Measurements from ENCODE around the gene GSAP.
A peak's percentile ranks its signal among the peaks of the same experiment; 100 is the strongest.

Gene GSAP

GRCh38 chr7:77386165-77386822, 29.9 kb downstream of the GSAP start:
- DNase-seq, result no peak
- no peak for TF ChIP-seq GATA1 (IDR thresholded peaks at IDR 0.05; ENCODE audit: low read depth, low read length)

- no peak for DNase-seq
Observed at GRCh38 chr7:77383333-77383740, 32.8 kb downstream of the GSAP start.

GRCh38 chr7:77382532-77382931, 33.6 kb downstream of the GSAP start:
- TF ChIP-seq POLR2A (IDR thresholded peaks at IDR 0.05; ENCODE audit: low read length) (no peak), GATA1 (IDR thresholded peaks at IDR 0.05; ENCODE audit: low read depth, low read length) (no peak)
- no peak for DNase-seq

More at GRCh38 chr7:77383333-77383740, 32.8 kb downstream of the GSAP start:
- TF ChIP-seq POLR2A (IDR thresholded peaks at IDR 0.05; ENCODE audit: low read length) (no peak), GATA1 (IDR thresholded peaks at IDR 0.05; ENCODE audit: low read depth, low read length) (no peak)

DNA sequence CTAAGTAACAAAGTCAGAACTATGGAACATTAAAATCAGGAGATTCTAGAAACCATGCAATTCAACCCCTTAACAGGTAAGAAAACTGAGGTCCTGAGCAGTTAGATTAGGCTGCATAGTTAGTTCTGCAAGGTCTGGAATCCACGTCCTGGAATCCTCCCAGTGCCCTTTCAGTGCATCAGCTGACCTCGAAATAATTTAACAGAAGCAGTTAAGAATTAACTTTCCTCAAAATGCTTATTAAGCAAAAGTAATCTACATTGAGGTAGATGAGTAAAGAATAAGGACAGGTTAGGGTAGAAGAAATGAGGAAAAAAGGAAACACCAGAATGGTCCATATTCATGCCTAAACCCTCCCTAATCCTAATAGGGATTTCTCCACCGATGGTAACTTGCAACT, 37.6 kb downstream of the GSAP start:
- TF ChIP-seq POLR2A (IDR thresholded peaks at IDR 0.05; ENCODE audit: low read length) (no peak), GATA1 (IDR thresholded peaks at IDR 0.05; ENCODE audit: low read depth, low read length) (no peak)
- DNase-seq, result no peak

DNA sequence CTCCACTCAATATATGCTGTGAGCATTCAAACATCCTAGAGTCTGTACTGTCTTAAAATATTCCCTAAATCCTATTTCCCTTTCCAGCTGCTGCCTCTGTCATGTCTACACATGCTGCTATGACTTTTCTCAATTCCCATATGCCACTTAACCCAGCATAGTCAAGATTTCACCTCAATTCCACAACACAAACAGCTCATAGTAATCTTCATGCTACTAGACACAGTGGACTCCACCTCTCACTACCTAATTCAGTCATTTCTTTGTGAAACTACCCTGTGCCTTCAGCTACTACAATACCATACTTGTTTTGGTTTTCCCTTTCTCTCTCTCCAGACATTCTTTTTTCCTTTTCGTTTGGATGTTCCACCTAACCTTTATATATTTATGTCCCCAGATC, 45.5 kb downstream of the GSAP start:
- no peak for DNase-seq
- TF ChIP-seq POLR2A (IDR thresholded peaks at IDR 0.05; ENCODE audit: low read length) (no peak), GATA1 (IDR thresholded peaks at IDR 0.05; ENCODE audit: low read depth, low read length) (no peak)

GRCh38 chr7:77368974-77369373, 47.2 kb downstream of the GSAP start:
- no peak for DNase-seq
- TF ChIP-seq GATA1 (IDR thresholded peaks at IDR 0.05; ENCODE audit: low read depth, low read length) (no peak), POLR2A (IDR thresholded peaks at IDR 0.05; ENCODE audit: low read length) (no peak)

GRCh38 chr7:77367976-77368375, 48.2 kb downstream of the GSAP start:
- TF ChIP-seq POLR2A (IDR thresholded peaks at IDR 0.05; ENCODE audit: low read length) (no peak), GATA1 (IDR thresholded peaks at IDR 0.05; ENCODE audit: low read depth, low read length) (no peak)
- no peak for DNase-seq

DNA sequence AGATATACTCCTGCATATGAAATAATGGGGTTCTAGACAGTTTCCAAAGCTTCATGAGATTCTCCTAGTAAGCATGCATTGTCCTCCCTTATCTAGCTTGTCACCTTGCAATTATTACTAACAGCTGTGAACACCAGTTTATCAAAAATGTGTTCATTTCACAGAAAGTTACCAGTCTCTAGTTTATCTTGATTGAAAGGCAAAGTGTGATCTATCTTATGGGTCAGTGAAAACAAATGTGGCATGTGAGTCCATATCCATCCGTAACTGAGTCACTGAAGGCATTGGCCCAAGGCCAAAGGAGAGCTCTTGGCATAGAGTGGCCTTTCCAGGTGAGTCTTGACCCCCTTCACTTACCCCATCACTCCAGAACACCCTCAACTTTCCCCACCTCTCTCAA, 53.2 kb downstream of the GSAP start:
- DNase-seq, result peak; percentile 61 to 89

GRCh38 chr7:77360969-77361368, 55.2 kb downstream of the GSAP start:
- DNase-seq, result peak in 1 of 2 experiments; percentile 6
- no peak for TF ChIP-seq POLR2A (IDR thresholded peaks at IDR 0.05; ENCODE audit: low read length)
- no peak for TF ChIP-seq GATA1 (IDR thresholded peaks at IDR 0.05; ENCODE audit: low read depth, low read length)

More for the DNA sequence above, 53.2 kb downstream of the GSAP start:
- no peak for TF ChIP-seq POLR2A (IDR thresholded peaks at IDR 0.05; ENCODE audit: low read length)
- TF ChIP-seq GATA1 (IDR thresholded peaks at IDR 0.05; ENCODE audit: low read depth, low read length), result peak; percentile 50

DNA sequence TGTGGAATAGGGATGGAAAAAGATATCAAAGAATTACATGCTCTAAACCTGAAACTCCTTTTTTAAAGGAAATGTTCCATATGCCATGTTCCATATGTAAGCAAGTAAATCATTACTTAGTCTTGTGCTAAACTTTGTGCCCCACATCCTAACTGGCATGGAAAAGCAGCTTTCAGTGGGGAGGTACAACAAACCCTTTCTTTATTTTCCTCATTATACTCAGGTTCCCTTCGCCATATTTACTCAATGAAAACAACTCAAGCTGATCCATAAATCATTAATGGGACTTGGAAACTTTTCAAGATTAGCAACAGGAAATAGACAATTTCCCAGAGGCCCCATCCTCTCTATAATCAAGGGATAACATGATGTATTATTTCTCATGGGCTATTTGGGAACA, 56.0 kb downstream of the GSAP start:
- TF ChIP-seq POLR2A (IDR thresholded peaks at IDR 0.05; ENCODE audit: low read length) (no peak), GATA1 (IDR thresholded peaks at IDR 0.05; ENCODE audit: low read depth, low read length) (no peak)

DNA sequence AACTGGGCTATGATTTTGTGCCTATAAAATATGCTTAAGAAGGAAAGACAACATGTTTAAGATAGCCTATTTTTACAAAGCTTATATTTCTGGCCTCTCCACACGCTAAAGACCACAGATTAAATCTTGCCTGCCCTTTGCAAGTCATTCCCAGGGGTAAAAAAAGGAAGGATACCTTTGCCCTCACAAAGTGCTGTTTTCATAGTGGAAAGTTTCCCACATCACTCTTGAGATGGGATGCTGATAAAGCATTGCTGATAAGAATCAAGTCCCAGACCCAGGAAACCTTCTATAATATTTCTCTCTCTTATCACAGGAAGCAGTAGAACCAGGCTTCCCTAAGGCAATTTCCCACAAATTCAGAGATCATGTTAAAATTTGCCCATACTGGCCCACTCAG, 56.5 kb downstream of the GSAP start:
- TF ChIP-seq GATA1 (IDR thresholded peaks at IDR 0.05; ENCODE audit: low read depth, low read length), result no peak
- TF ChIP-seq POLR2A (IDR thresholded peaks at IDR 0.05; ENCODE audit: low read length), result no peak
- DNase-seq, result no peak

More for the DNA sequence above, 56.0 kb downstream of the GSAP start:
- no peak for DNase-seq

- no peak for DNase-seq
- TF ChIP-seq POLR2A (IDR thresholded peaks at IDR 0.05; ENCODE audit: low read length), result no peak
- no peak for TF ChIP-seq GATA1 (IDR thresholded peaks at IDR 0.05; ENCODE audit: low read depth, low read length)
Observed at GRCh38 chr7:77354914-77355313, 61.2 kb downstream of the GSAP start.

GRCh38 chr7:77354484-77354883, 61.7 kb downstream of the GSAP start:
- DNase-seq, result no peak
- TF ChIP-seq GATA1 (IDR thresholded peaks at IDR 0.05; ENCODE audit: low read depth, low read length) (no peak), POLR2A (IDR thresholded peaks at IDR 0.05; ENCODE audit: low read length) (no peak)

GRCh38 chr7:77353911-77354310, 62.2 kb downstream of the GSAP start:
- DNase-seq, result no peak
- TF ChIP-seq GATA1 (IDR thresholded peaks at IDR 0.05; ENCODE audit: low read depth, low read length), result no peak
- TF ChIP-seq POLR2A (IDR thresholded peaks at IDR 0.05; ENCODE audit: low read length), result no peak

DNA sequence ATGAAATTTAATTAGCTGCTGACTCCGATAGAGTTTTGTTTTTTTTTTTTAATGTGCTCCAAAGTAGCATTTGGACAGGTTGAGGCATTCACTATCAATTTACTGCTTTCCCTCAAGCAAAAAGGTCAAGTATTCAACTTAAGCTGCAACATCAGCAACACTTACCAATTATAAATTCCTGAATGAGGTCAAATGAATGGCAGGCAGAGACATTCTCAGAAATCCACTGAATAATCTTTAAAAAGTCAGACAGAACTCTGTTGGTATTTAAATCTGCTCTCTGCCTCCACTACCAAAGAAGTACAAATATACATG, 62.8 kb downstream of the GSAP start:
- DNase-seq, result no peak
- no peak for TF ChIP-seq GATA1 (IDR thresholded peaks at IDR 0.05; ENCODE audit: low read depth, low read length)
- TF ChIP-seq POLR2A (IDR thresholded peaks at IDR 0.05; ENCODE audit: low read length), result no peak
